HG03159 (cell line): ENCODE measurements around the gene C3orf20.
"Not testable (repeated sequence)": the region's sequence is repeated elsewhere in the genome, so short reads cannot be mapped to it uniquely, and the experiment has no call there.

Experiments
- ATAC-seq: cut with Tn5 transposase; IDR thresholded peaks from one replicate; pipeline ENCODE4 v1.9.1; 2021; ENCODE audit warnings: mild to moderate bottlenecking, moderate library complexity; ENCODE audit not compliant: unreplicated experiment

C3orf20 gene

GRCh38 chr3:14752979-14753378, 78.0 kb downstream of the C3orf20 start:
- ATAC-seq: not testable (repeated sequence)

- no peak for ATAC-seq
These were observed 82.3 kb downstream of the C3orf20 start for GRCh38 chr3:14757153-14757700.

GRCh38 chr3:14758297-14758696, 83.4 kb downstream of the C3orf20 start:
- no peak for ATAC-seq

GRCh38 chr3:14758959-14759358, 84.0 kb downstream of the C3orf20 start:
- ATAC-seq: no peak

- ATAC-seq: no peak
These were observed 85.2 kb downstream of the C3orf20 start for GRCh38 chr3:14760185-14760584.

GRCh38 chr3:14761121-14761672, 86.3 kb downstream of the C3orf20 start:
- no peak for ATAC-seq

- ATAC-seq: no peak
These were observed 86.9 kb downstream of the C3orf20 start for GRCh38 chr3:14761866-14762265.

- no peak for ATAC-seq
These were observed 87.8 kb downstream of the C3orf20 start for GRCh38 chr3:14762701-14763100.

- no peak for ATAC-seq
These were observed 89.6 kb downstream of the C3orf20 start for GRCh38 chr3:14764331-14765059.

GRCh38 chr3:14765060-14765400, 90.1 kb downstream of the C3orf20 start:
- ATAC-seq: no peak

- no peak for ATAC-seq
These were observed 90.9 kb downstream of the C3orf20 start for GRCh38 chr3:14765576-14766427.

- no peak for ATAC-seq
These were observed 91.7 kb downstream of the C3orf20 start for GRCh38 chr3:14766428-14767244.

- ATAC-seq: no peak
These were observed 92.5 kb downstream of the C3orf20 start for GRCh38 chr3:14767245-14768051.

GRCh38 chr3:14768182-14768790, 93.3 kb downstream of the C3orf20 start:
- no peak for ATAC-seq

- ATAC-seq: no peak
These were observed 93.9 kb downstream of the C3orf20 start for GRCh38 chr3:14768881-14769280.

GRCh38 chr3:14769544-14770325, 94.8 kb downstream of the C3orf20 start:
- no peak for ATAC-seq

GRCh38 chr3:14770591-14770990, 95.7 kb downstream of the C3orf20 start:
- no peak for ATAC-seq

GRCh38 chr3:14771593-14772497, 96.9 kb downstream of the C3orf20 start:
- ATAC-seq: no peak
